Mucosa of descending colon (tissue), 3 donors: ENCODE results near the gene GNE. TPM values are rescaled to one million over a fixed set of nuclear protein-coding genes. Genes with fewer than 3 reads are reported as not detected.
"Not testable (repeated sequence)": the region's sequence is repeated elsewhere in the genome, so short reads cannot be mapped to it uniquely, and the experiment has no call there.

ENCODE experiments used
- ATAC-seq: fragments of 200-7000 bp; cut with Tn5 transposase; one replicate; pipeline ENCODE4 v1.9.1; 2020; ENCODE audit warnings: mild to moderate bottlenecking, moderate library complexity
- DNase-seq, 3 donors: peaks; one replicate each; pipeline ENCODE4 v3.0.0-alpha.2; 2020
- H3K36me3 ChIP-seq: fragments of 200-600 bp; one replicate; pipeline ENCODE4 v1.8.0; 2021; ENCODE audit warnings: low read depth, mild to moderate bottlenecking
- H3K4me1 ChIP-seq: fragments of 200-600 bp; one replicate; pipeline ENCODE4 v1.8.0; 2021; ENCODE audit warnings: low read depth, mild to moderate bottlenecking
- H3K4me3 ChIP-seq: fragments of 200-600 bp; one replicate; pipeline ENCODE4 v1.8.0; 2021; ENCODE audit warnings: mild to moderate bottlenecking
- H3K9me3 ChIP-seq: fragments of 200-600 bp; one replicate; pipeline ENCODE4 v1.8.0; 2021; ENCODE audit warnings: mild to moderate bottlenecking
- intact Hi-C, 2 donors: fragments of 100-400 bp; cut with DNase I in 1 of 2; cut with micrococcal nuclease in 1 of 2; formaldehyde crosslinking; loops; one replicate each; pipeline versions ENCODE4 v1.11.0 to v1.11.1; 2022; cut with DNase I, micrococcal nuclease
- total RNA-seq, 3 donors: library from RNA; stranded (reverse); fragmentation: NEBNext Ultra II Directional in 2 of 3; extraction: Animal tissue kit (Norgen Biotek cat#: 25700) in 2 of 3; gene quantifications; one replicate each; pipeline versions ENCODE4 v1.2.1 to v1.2.4, GENCODE V29; 2021 to 2023
- TF ChIP-seq, protein P1 (sequence below): fragments of 200-600 bp; IDR thresholded peaks from one replicate; pipeline ENCODE4 v1.8.0; 2022; ENCODE audit warnings: antibody characterized with exemption, mild to moderate bottlenecking
- donor health status: DM: no; HTN: no; CAD: no; lungs with moderate emphysema.
- donor health status: DM: no; HTN: no; CAD: no.
- donor health status: DM: no; HTN: yes; CAD: no.

Gene GNE
- total RNA-seq, 3 donors from 2014 or later: 56.6 to 107 (median 93.0) TPM

DNA sequence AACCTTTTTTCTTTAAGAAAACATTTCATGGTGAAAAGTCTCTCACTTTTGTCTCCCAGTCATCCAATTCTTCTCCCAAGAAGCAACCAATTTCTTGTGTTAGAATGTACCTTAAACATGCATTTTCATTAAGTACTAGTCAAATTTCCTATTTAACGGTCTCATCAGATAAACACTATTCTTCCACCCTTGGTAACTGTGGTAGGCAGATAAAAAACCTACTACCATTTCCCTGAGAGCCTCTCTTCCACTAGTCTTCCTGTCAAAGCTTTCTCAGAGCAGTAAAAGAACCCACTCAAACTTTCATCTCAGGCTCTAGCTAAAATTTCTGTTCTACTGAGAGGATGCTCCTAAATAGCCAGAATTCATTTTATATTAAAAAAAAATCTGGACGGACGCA is 10.9 kb downstream of the GNE start:
- no peak for DNase-seq
- peaks cover 9% of the 10 kb centered on the region for H3K4me1 ChIP-seq
- H3K9me3 ChIP-seq: no peaks in the 10 kb centered on the region
- TF ChIP-seq, protein P1, sequence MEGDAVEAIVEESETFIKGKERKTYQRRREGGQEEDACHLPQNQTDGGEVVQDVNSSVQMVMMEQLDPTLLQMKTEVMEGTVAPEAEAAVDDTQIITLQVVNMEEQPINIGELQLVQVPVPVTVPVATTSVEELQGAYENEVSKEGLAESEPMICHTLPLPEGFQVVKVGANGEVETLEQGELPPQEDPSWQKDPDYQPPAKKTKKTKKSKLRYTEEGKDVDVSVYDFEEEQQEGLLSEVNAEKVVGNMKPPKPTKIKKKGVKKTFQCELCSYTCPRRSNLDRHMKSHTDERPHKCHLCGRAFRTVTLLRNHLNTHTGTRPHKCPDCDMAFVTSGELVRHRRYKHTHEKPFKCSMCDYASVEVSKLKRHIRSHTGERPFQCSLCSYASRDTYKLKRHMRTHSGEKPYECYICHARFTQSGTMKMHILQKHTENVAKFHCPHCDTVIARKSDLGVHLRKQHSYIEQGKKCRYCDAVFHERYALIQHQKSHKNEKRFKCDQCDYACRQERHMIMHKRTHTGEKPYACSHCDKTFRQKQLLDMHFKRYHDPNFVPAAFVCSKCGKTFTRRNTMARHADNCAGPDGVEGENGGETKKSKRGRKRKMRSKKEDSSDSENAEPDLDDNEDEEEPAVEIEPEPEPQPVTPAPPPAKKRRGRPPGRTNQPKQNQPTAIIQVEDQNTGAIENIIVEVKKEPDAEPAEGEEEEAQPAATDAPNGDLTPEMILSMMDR: no peak
- intact Hi-C loops: no loop called here
- H3K4me3 ChIP-seq: no peak overlapping the region
- H3K36me3 ChIP-seq: no peaks in the 10 kb centered on the region
- no peak for ATAC-seq

DNA sequence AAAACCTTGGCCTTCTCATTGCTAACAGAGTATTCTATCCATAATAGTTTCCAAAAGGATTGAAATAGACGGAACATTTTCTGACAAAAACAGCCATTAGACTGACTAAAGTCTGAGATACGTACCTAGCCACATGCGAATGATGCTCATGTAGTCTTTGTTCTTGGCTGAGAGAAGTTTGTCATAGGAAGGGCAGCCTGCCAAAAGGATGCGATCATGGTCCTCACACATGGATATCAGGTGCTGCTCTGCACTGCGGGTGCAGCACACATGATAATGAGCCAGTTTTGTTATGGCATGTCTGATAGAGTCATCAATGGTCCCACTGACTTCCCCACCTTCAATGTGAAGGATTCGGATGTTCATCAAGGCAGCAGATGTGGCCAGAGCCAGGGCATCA is 12.3 kb downstream of the GNE start:
- Histone ChIP-seq H3K9me3 (no peaks in the 10 kb centered on the region), H3K4me1 (peaks cover 9% of the 10 kb centered on the region), H3K36me3 (no peaks in the 10 kb centered on the region), H3K4me3 (no peak overlapping the region)
- TF ChIP-seq, protein P1: no peak
- DNase-seq (no peak), ATAC-seq (no peak)
- intact Hi-C loops: no loop called here

DNA sequence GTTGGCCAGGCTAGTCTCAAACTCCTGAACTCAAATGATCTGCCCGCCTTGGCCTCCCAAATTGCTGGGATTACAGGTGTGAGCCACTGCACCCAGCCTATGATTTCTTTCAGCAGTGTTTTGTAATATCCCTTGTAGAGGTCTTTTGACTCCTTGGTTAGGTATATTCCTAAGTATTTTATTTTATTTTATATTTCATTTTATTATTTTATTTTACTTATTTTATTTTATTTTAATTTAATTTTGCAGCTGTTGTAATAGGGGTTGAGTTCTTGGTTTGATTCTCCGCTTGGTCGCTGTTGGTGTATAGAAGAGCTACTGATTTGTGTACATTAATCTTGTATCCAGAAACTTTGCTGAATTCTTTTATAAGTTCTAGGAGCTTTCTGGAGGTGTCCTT is 18.6 kb downstream of the GNE start:
- DNase-seq, ATAC-seq, intact Hi-C loops, H3K36me3 ChIP-seq, H3K9me3 ChIP-seq, H3K4me3 ChIP-seq, H3K4me1 ChIP-seq: not testable (repeated sequence)

DNA sequence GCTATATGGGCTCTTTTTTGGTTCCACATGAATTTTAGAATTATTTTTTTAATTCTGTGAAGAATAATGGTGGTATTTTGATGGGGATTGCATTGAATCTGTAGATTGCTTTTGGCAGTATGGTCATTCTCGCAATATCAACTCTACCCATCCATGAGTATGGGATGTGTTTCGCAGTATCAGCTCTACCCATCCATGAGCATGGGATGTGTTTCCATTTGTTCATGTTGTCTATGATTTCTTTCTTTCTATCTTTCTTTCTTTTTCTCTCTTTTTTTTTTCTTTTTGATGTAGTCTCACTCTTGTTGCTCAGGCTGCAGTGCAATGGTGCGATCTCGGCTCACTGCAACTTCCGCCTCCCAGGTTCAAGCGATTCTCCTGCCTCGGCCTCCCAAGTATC is 19.0 kb downstream of the GNE start:
- H3K4me1 ChIP-seq, ATAC-seq, DNase-seq, intact Hi-C loops, H3K4me3 ChIP-seq, H3K36me3 ChIP-seq, H3K9me3 ChIP-seq: not testable (repeated sequence)

DNA sequence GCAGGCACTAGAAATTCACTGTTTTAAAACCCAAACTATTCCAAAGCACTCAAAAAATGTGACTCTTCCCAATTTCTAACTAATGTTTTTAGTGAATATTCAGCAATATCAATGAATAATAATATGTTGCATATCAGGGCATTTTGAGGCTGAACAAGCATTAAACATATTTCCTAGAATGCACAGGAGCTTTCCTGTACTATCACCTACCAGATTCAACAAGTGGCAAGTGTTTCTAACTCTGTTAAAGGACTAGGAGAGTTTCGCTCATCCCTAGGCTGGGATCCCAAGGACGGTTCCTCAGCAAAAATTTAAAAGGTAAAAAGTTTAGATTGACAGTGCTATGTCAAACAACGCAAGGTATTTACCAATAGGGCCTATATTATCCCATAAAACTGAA is 21.0 kb downstream of the GNE start:
- DNase-seq (no peak), ATAC-seq (no peak)
- Histone ChIP-seq H3K9me3 (no peaks in the 10 kb centered on the region), H3K4me3 (no peak overlapping the region), H3K36me3 (no peaks in the 10 kb centered on the region), H3K4me1 (no peaks in the 10 kb centered on the region)
- intact Hi-C loops: no loop called here
- TF ChIP-seq, protein P1: no peak

DNA sequence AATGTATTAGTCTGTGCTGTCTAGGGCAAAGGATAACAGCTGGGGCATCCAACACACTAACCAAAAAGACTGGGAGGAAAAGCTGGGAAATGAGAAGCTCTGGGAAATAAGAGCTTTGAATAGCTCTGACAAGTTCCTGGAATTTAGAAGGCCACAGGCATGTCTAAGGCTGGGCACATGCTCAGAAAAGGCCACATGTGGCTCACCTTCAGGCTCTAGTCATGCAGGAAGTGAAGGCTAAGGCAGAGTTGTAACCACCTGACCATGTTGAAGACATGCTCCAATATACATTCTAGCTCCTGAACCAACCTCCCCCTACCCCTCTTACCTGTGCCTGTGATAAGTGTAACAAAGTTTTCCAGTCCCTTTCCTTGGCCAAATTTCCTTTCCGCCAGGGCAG is 35.8 kb downstream of the GNE start:
- DNase-seq: no peak
- intact Hi-C loops: no loop called here
- TF ChIP-seq, protein P1: no peak
- peaks cover 23% of the 10 kb centered on the region for H3K36me3 ChIP-seq
- H3K4me3 ChIP-seq: no peak overlapping the region
- ATAC-seq: no peak
- H3K4me1 ChIP-seq: no peaks in the 10 kb centered on the region
- no peaks in the 10 kb centered on the region for H3K9me3 ChIP-seq

DNA sequence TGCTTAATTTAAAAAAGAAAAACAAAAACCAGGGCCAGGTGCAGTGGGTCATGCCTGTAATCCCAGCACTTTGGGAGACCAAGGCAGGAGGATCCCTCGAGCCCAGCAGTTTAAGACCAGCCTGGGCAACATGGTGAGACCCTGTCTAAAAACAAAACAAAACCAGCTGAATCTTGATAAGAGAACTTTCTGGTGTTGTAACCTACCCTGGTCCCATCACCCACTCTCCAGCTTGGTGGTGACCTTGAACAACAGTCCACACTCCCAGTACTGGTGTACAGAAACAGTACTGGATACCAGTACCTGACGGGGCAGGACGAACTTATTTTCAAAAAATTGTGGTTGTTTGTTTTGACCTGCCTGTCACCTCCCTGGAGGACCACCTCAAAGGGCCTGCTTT is 36.6 kb downstream of the GNE start:
- intact Hi-C loops: no loop called here
- H3K36me3 ChIP-seq: peaks cover 26% of the 10 kb centered on the region
- no peaks in the 10 kb centered on the region for H3K4me1 ChIP-seq
- ATAC-seq (no peak), DNase-seq (no peak)
- no peak overlapping the region for H3K4me3 ChIP-seq
- TF ChIP-seq, protein P1: no peak
- no peaks in the 10 kb centered on the region for H3K9me3 ChIP-seq
